Testis (tissue), 3 donors: Measurements from ENCODE around the gene CD55. TPM values are rescaled to one million over a fixed set of nuclear protein-coding genes. Genes with fewer than 3 reads are reported as not detected.

Experiments
- DNase-seq: peaks from one replicate; pipeline ENCODE4 v3.0.0-alpha.2; 2019
- H3K27ac ChIP-seq, 2 donors: fragments of 200-600 bp; sonication (generic); one replicate each; pipeline ENCODE4 v1.5.1; 2019
- H3K27me3 ChIP-seq: fragments of 200-600 bp; sonication (generic); one replicate; pipeline ENCODE4 v1.5.1; 2019
- H3K36me3 ChIP-seq: fragments of 200-600 bp; sonication (generic); one replicate; pipeline ENCODE4 v1.5.1; 2017; ENCODE audit warnings: low read depth; ENCODE audit errors: missing control alignments
- H3K4me1 ChIP-seq: fragments of 200-600 bp; sonication (generic); one replicate; pipeline ENCODE4 v1.5.1; 2019
- H3K4me3 ChIP-seq, 2 donors: fragments of 200-600 bp; sonication (generic); one replicate each; pipeline ENCODE4 v1.5.1; 2017 to 2019
- H3K9me3 ChIP-seq: fragments of 200-600 bp; sonication (generic); one replicate; pipeline ENCODE4 v1.5.1; 2017
- POLR2A ChIP-seq: fragments of 450-650 bp; IDR thresholded peaks from one replicate; pipeline ENCODE4 v1.6.1; 2017; ENCODE audit warnings: antibody characterized with exemption, mild to moderate bottlenecking, moderate library complexity
- WGBS, 2 donors: methylation state at CpG; one replicate each; pipeline ENCODE4 v1.1.5; 2018; 5-methylcytosine and 5-hydroxymethylcytosine counted together
- intact Hi-C: fragments of 100-400 bp; cut with DNase I; formaldehyde crosslinking; loops from one replicate; pipeline ENCODE4 v1.15.1; 2023; ENCODE audit warnings: low total_unique reads
- polyA plus RNA-seq: library from polyadenylated mRNA; stranded (reverse); fragments of 350-450 nt; fragmentation: Illumina TruSeq; extraction: RNeasy Lipid Tissue Mini Kit (QIAGEN cat#74804); gene quantifications from one replicate; pipeline ENCODE4 v1.2.3, GENCODE V29; 2014; ENCODE audit warnings: low read depth, low replicate concordance; ENCODE audit not compliant: insufficient read depth
- total RNA-seq, 2 donors: library from RNA; depleted of rRNA; stranded (reverse); fragments of >200 nt; gene quantifications; one replicate each; pipeline ENCODE4 v1.2.3, GENCODE V29; 2016
- TF ChIP-seq, protein P1 (sequence below), 3 experiments: fragments of 450-650 bp in 2 of 3; fragments of 200-600 bp in 1 of 3; sonication (generic) in 1 of 3; IDR thresholded peaks; one replicate each; pipeline ENCODE4 v1.5.1; 2016 to 2019; ENCODE audit warnings: antibody characterized with exemption in 3 of 3, mild to moderate bottlenecking in 2 of 3, moderate library complexity in 1 of 3

The CD55 gene
- total and polyA plus RNA-seq, 3 donors from 2014 or later, result 38.0 to 60.6 (median 45.7) TPM

DNA sequence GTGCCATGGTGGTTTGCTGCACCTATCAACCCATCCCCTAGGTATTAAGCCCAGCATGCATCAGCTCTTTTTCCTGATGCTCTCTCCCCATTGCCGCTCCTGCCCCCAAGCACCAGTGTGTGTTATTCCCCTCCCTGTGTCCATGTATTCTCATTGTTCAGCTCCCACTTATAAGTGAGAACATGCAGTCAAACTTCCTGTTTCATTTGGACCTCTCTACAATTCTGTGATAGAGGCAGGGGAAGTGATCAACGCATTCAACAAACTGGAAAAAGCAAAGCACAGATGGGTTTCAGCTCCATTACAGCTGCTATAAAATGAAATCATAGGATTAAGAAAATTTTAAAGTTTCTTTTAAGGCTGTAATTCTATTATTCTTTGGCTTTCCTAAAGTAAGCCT lies 23.3 kb upstream of the CD55 start:
- WGBS, 2 donors, result 81 to 88% methylated on average over 2 of the region's 2 CpGs
- intact Hi-C loops, result no loop called here

DNA sequence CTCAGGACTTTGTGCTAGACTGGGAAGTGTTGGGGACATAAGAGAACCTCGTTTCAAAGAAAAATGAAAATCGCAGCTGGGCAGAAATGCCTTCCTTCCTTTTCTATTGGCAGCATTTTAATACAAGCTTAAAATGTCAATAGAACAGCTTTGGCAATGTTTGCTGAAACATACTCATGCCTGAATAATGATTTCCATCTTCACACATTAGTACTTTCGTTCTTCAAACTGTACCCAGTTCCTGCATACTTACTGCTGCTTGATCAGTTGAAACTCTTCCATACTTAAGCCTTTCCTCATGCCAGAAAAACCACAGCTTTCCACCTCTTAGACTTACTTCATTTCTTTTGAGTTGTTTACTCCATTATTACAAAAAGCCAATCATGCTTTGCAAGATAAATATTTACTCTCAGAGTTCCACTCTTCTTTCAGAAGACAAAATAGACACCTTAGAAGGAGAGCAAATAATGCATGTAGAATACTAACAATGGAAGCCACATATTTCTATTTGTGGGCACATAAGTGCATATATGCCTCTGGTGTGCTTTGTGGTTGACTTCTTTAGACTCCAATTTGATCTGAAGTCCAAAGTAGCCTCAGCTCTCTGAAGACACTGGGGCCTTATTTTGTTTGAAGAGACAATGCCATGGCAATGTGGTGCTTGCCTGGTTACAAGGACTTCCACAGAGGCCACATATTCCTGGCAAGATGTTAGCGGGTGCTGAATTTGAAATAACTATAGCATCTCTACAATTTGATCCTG lies 22.7 kb upstream of the CD55 start:
- no peak overlapping the region for H3K4me3 ChIP-seq
- no peak for DNase-seq
- no peak overlapping the region for H3K27ac ChIP-seq
- H3K4me1 ChIP-seq, result no peaks in the 10 kb centered on the region
- no peaks in the 10 kb centered on the region for H3K36me3 ChIP-seq
- intact Hi-C loops, result no loop called here
- WGBS, 2 donors, result 84 to 85% methylated on average over 4 of the region's 4 CpGs
- no peaks in the 10 kb centered on the region for H3K27me3 ChIP-seq
- H3K9me3 ChIP-seq, result no peaks in the 10 kb centered on the region
- TF ChIP-seq, protein P1, sequence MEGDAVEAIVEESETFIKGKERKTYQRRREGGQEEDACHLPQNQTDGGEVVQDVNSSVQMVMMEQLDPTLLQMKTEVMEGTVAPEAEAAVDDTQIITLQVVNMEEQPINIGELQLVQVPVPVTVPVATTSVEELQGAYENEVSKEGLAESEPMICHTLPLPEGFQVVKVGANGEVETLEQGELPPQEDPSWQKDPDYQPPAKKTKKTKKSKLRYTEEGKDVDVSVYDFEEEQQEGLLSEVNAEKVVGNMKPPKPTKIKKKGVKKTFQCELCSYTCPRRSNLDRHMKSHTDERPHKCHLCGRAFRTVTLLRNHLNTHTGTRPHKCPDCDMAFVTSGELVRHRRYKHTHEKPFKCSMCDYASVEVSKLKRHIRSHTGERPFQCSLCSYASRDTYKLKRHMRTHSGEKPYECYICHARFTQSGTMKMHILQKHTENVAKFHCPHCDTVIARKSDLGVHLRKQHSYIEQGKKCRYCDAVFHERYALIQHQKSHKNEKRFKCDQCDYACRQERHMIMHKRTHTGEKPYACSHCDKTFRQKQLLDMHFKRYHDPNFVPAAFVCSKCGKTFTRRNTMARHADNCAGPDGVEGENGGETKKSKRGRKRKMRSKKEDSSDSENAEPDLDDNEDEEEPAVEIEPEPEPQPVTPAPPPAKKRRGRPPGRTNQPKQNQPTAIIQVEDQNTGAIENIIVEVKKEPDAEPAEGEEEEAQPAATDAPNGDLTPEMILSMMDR (IDR thresholded peaks at IDR 0.05), result no peak
- no peak for TF ChIP-seq POLR2A

More for the DNA sequence above, 23.3 kb upstream of the CD55 start:
- no peak overlapping the region for H3K27ac ChIP-seq
- H3K4me3 ChIP-seq, result no peak overlapping the region
- H3K9me3 ChIP-seq, result no peaks in the 10 kb centered on the region
- no peak for DNase-seq
- no peaks in the 10 kb centered on the region for H3K36me3 ChIP-seq
- no peaks in the 10 kb centered on the region for H3K4me1 ChIP-seq
- H3K27me3 ChIP-seq, result no peaks in the 10 kb centered on the region
- TF ChIP-seq, protein P1 (IDR thresholded peaks at IDR 0.05), result no peak
- TF ChIP-seq POLR2A, result no peak

DNA sequence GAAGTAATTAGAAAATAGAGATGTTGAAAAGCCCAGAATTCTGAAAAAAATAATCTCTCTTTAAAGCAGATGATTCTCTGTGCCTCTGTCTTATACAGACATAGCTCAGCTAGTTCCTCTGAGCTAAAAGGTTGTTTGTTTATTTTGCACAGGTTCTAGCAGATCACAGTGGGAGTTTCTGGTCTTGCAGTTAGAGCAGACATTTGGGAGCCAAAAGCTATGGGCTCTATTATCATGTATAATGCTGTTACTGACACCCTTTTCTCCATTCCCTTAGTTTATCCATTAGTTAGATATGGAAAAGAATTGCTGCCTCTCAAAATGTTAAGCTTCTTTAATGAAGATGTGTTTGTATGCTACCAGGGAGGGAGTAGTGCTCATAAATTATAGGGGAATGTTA lies 20.5 kb upstream of the CD55 start:
- H3K27ac ChIP-seq, result no peak overlapping the region
- H3K36me3 ChIP-seq, result no peaks in the 10 kb centered on the region
- H3K4me1 ChIP-seq, result no peaks in the 10 kb centered on the region
- no peaks in the 10 kb centered on the region for H3K9me3 ChIP-seq
- DNase-seq, result no peak
- no peak for TF ChIP-seq POLR2A
- TF ChIP-seq, protein P1 (IDR thresholded peaks at IDR 0.05), result no peak
- intact Hi-C loops, result no loop called here
- no peaks in the 10 kb centered on the region for H3K27me3 ChIP-seq
- H3K4me3 ChIP-seq, result no peak overlapping the region

DNA sequence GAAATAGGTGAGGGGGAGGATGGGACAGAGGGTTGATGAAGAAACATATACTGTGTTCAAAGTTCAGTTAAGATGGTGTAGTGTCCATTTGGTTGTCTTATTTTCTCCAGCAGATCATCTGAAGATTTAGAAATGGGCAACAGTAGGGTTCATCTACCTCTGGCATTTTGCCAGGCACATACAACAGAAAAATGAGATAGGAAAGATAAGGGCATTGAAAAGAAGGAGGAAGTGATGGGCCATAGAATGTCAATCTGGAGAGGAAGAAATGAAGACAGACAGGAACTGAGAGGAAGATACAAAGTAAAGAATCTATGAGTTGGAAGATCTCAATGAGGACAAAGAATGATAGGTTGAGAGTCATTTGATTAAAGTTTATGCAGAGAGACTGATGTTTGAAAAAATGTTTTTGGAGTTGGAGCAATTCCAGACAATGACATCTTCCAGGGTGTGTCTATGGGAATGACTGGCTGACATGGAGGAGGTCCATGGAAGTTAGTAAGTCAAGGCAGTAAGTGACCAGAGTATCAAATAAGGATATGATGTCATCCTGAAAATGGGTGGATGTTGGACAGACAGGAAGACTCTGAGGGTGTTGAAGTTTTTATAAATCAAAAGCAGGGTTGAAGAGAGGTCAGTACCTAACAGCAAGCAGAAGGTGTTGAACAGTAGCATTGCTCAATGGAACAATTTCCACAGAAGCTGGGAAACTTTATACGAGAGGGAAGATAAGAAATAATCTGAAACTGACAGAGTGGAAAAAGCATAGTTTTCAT lies 18.7 kb upstream of the CD55 start:
- intact Hi-C loops, result no loop called here
- no peak for DNase-seq

More for the DNA sequence above, 18.7 kb upstream of the CD55 start:
- no peak overlapping the region for H3K4me3 ChIP-seq
- H3K4me1 ChIP-seq, result no peaks in the 10 kb centered on the region
- WGBS, 2 donors, result 78 to 90% methylated on average over 1 of the region's 1 CpG
- no peaks in the 10 kb centered on the region for H3K36me3 ChIP-seq
- no peaks in the 10 kb centered on the region for H3K9me3 ChIP-seq
- H3K27ac ChIP-seq, result no peak overlapping the region
- H3K27me3 ChIP-seq, result no peaks in the 10 kb centered on the region
- TF ChIP-seq, protein P1 (IDR thresholded peaks at IDR 0.05), result no peak
- no peak for TF ChIP-seq POLR2A
